ENCODE measurements around the gene GFER.
"Not testable (repeated sequence)": the region's sequence is repeated elsewhere in the genome, so short reads cannot be mapped to it uniquely, and the experiment has no call there.

The GFER gene

GRCh38 chr16:2008009-2008526 is 24.1 kb downstream of the GFER start:
- DNase-seq = no peak

- DNase-seq = peak; percentile 28 to 36
These were observed 24.7 kb downstream of the GFER start for GRCh38 chr16:2008631-2009163.

GRCh38 chr16:2009164-2009711 is 25.2 kb downstream of the GFER start:
- DNase-seq = peak; percentile 29 to 35

GRCh38 chr16:2009791-2010510 is 26.0 kb downstream of the GFER start, which contains the start of gene ZNF598:
ZNF598 (minus strand) TSS chr16:2009821.
- DNase-seq = peak; percentile 80 to 87

- DNase-seq = not testable (repeated sequence)
These were observed 27.7 kb downstream of the GFER start for GRCh38 chr16:2011726-2012125.

- no peak for DNase-seq
These were observed 29.5 kb downstream of the GFER start for GRCh38 chr16:2013527-2013926.

- DNase-seq = peak; percentile 70 to 78
These were observed 31.3 kb downstream of the GFER start for GRCh38 chr16:2015117-2015946.

- DNase-seq = no peak
These were observed 31.9 kb downstream of the GFER start for GRCh38 chr16:2015947-2016208.

- no peak for DNase-seq
These were observed 32.5 kb downstream of the GFER start for GRCh38 chr16:2016407-2016922.

- DNase-seq = no peak
These were observed 35.5 kb downstream of the GFER start, which contains the start of gene NPW for GRCh38 chr16:2019518-2019920. NPW (plus strand) TSS chr16:2019785.

- DNase-seq = no peak
These were observed 36.2 kb downstream of the GFER start for GRCh38 chr16:2019921-2020831.

- DNase-seq = peak in 1 of 2 donors; percentile 22
These were observed 38.7 kb downstream of the GFER start for GRCh38 chr16:2022723-2023091.

- peak; percentile 74 to 99 for DNase-seq
These were observed 39.4 kb downstream of the GFER start for GRCh38 chr16:2023092-2024031.

- DNase-seq = no peak
These were observed 40.0 kb downstream of the GFER start for GRCh38 chr16:2024032-2024420.

- DNase-seq = no peak
These were observed 41.3 kb downstream of the GFER start for GRCh38 chr16:2025251-2025650.

- no peak for DNase-seq
These were observed 42.0 kb downstream of the GFER start for GRCh38 chr16:2025878-2026460.

- no peak for DNase-seq
These were observed 42.5 kb downstream of the GFER start, which contains the start of gene NHERF2 for GRCh38 chr16:2026461-2027023. NHERF2 (plus strand) TSS chr16:2026902; CDS start chr16:2027006, 104 bp downstream.

- no peak for DNase-seq
These were observed 43.3 kb downstream of the GFER start for GRCh38 chr16:2027024-2028010.

- no peak for DNase-seq
These were observed 44.2 kb downstream of the GFER start for GRCh38 chr16:2028146-2028545.

Measured in inflammatory macrophage treated with lipopolysaccharide for 1 hour (primary cell).